GM23338 (cell line): ENCODE measurements around the gene TIMP3. TPM values are rescaled to one million over a fixed set of nuclear protein-coding genes. Genes with fewer than 3 reads are reported as not detected.

ENCODE experiments used
- ATAC-seq: fragments of 200-7000 bp; cut with Tn5 transposase; 3 replicates; pipeline ENCODE4 v1.9.1; 2020
- DNase-seq: peaks from one replicate; pipeline ENCODE4 v3.0.0-alpha.2; 2015; ENCODE audit warnings: low spot score
- H2AFZ ChIP-seq: fragments of 200-600 bp; sonication (generic); 2 replicates; pipeline ENCODE4 v1.8.0; 2016; ENCODE audit warnings: antibody characterized with exemption, mild to moderate bottlenecking, moderate library complexity
- H3F3A ChIP-seq: fragments of 200-600 bp; sonication (generic); replicated peaks from 2 replicates; pipeline ENCODE4 v1.8.0; 2017; ENCODE audit warnings: antibody characterized with exemption, mixed run types, low read depth
- H3K27ac ChIP-seq: fragments of 200-600 bp; sonication (generic); 2 replicates; pipeline ENCODE4 v1.6.1; 2016; ENCODE audit warnings: low read depth
- H3K27me3 ChIP-seq: fragments of 200-600 bp; sonication (generic); 2 replicates; pipeline ENCODE4 v1.8.0; 2016; ENCODE audit warnings: mild to moderate bottlenecking, mixed run types, moderate library complexity; ENCODE audit not compliant: insufficient read depth
- H3K36me3 ChIP-seq: fragments of 200-600 bp; sonication (generic); 2 replicates; pipeline ENCODE4 v1.8.0; 2016; ENCODE audit warnings: mild to moderate bottlenecking; ENCODE audit not compliant: insufficient read depth
- H3K4me1 ChIP-seq: fragments of 200-600 bp; sonication (generic); 2 replicates; pipeline ENCODE4 v1.8.0; 2016; ENCODE audit warnings: mild to moderate bottlenecking, moderate library complexity; ENCODE audit not compliant: insufficient read depth
- H3K4me2 ChIP-seq: fragments of 200-600 bp; sonication (generic); 2 replicates; pipeline ENCODE4 v1.7.1; 2017; ENCODE audit warnings: mixed run types
- H3K4me3 ChIP-seq: fragments of 200-600 bp; sonication (generic); 2 replicates; pipeline ENCODE4 v1.6.1; 2016; ENCODE audit warnings: mixed run types
- H3K79me2 ChIP-seq: fragments of 200-600 bp; sonication (generic); replicated peaks from 2 replicates; pipeline ENCODE4 v1.8.0; 2017; ENCODE audit warnings: mild to moderate bottlenecking; ENCODE audit not compliant: insufficient read depth
- H3K9me2 ChIP-seq: fragments of 200-600 bp; sonication (generic); 2 replicates; pipeline ENCODE4 v1.8.0; 2017; ENCODE audit not compliant: insufficient read depth
- H4K20me1 ChIP-seq: fragments of 200-600 bp; sonication (generic); replicated peaks from 2 replicates; pipeline ENCODE4 v1.8.0; 2017; ENCODE audit warnings: mild to moderate bottlenecking; ENCODE audit not compliant: insufficient read depth
- H3K27ac Mint-ChIP-seq: 2 replicates; pipeline ENCODE4 v1.8.0; 2020; ENCODE audit warnings: inconsistent platforms, mild to moderate bottlenecking, moderate library complexity, mixed read lengths
- H3K27me3 Mint-ChIP-seq: 3 replicates; pipeline ENCODE4 v1.8.0; 2022; ENCODE audit warnings: low read depth, mild to moderate bottlenecking, moderate library complexity, mixed read lengths, inconsistent platforms; ENCODE audit not compliant: insufficient read depth, poor library complexity
- H3K36me3 Mint-ChIP-seq: 3 replicates; pipeline ENCODE4 v1.8.0; 2021; ENCODE audit warnings: low read depth, mild to moderate bottlenecking, inconsistent platforms, moderate library complexity, mixed read lengths
- H3K4me1 Mint-ChIP-seq: 3 replicates; pipeline ENCODE4 v1.8.0; 2020; ENCODE audit warnings: mild to moderate bottlenecking, inconsistent platforms, mixed read lengths
- H3K4me3 Mint-ChIP-seq: 3 replicates; pipeline ENCODE4 v1.8.0; 2021; ENCODE audit warnings: moderate library complexity, mild to moderate bottlenecking, inconsistent platforms, mixed read lengths
- H3K9me3 Mint-ChIP-seq: 3 replicates; pipeline ENCODE4 v1.8.0; 2020; ENCODE audit warnings: moderate library complexity, mild to moderate bottlenecking, inconsistent platforms, mixed read lengths
- CREB1 ChIP-seq: fragments of 250-450 bp; sonication (Bioruptor Pico); IDR thresholded peaks from 2 replicates; pipeline ENCODE4 v1.5.0; 2020; ENCODE audit warnings: low read depth, mild to moderate bottlenecking, moderate library complexity
- EZH2 ChIP-seq: fragments of 200-600 bp; sonication (generic); IDR thresholded peaks from one replicate; pipeline ENCODE4 v1.8.0; 2017; ENCODE audit warnings: antibody characterized with exemption, mild to moderate bottlenecking, low read depth; ENCODE audit not compliant: unreplicated experiment
- EZH2phosphoT487 ChIP-seq: fragments of 200-600 bp; sonication (generic); IDR thresholded peaks from one replicate; pipeline ENCODE4 v1.8.1; 2018; ENCODE audit warnings: antibody characterized with exemption; ENCODE audit not compliant: unreplicated experiment
- JUNB ChIP-seq: IDR thresholded peaks from one replicate; pipeline ENCODE4 v1.6.1; 2016; ENCODE audit warnings: antibody characterized with exemption; ENCODE audit not compliant: unreplicated experiment
- NANOG ChIP-seq: IDR thresholded peaks from 2 replicates; pipeline ENCODE4 v1.6.1; 2016; ENCODE audit warnings: antibody characterized with exemption, borderline replicate concordance
- POLR2AphosphoS5 ChIP-seq: IDR thresholded peaks from 2 replicates; pipeline ENCODE4 v1.6.1; 2016; ENCODE audit warnings: antibody characterized with exemption, low read depth
- STAT1 ChIP-seq: IDR thresholded peaks from one replicate; pipeline ENCODE4 v1.6.1; 2016; ENCODE audit warnings: antibody characterized with exemption; ENCODE audit not compliant: unreplicated experiment
- ZNF114 ChIP-seq: fragments of 250-450 bp; sonication (Bioruptor Pico); IDR thresholded peaks from 2 replicates; pipeline ENCODE4 v1.5.0; 2020; ENCODE audit warnings: mild to moderate bottlenecking, moderate library complexity
- ZNF331 ChIP-seq: fragments of 250-450 bp; sonication (Bioruptor Pico); IDR thresholded peaks from 2 replicates; pipeline ENCODE4 v1.5.0; 2020; ENCODE audit warnings: low read depth, mild to moderate bottlenecking, moderate library complexity
- polyA plus RNA-seq: library from polyadenylated mRNA; unstranded; fragments of >200 nt; fragmentation: Nextera tagmentation; extraction: Ambion mirVana; gene quantifications from 2 replicates; pipeline ENCODE4 v1.2.1, GENCODE V29; 2016
- total RNA-seq: library from RNA; depleted of rRNA; stranded (reverse); fragments of >200 nt; shearing (Covaris generic); gene quantifications from 2 replicates; pipeline ENCODE4 v1.2.3, GENCODE V29; 2014
- TF ChIP-seq, protein P1 (sequence below), 2 experiments: fragments of 200-600 bp in 1 of 2; sonication (generic) in 1 of 2; conservative IDR thresholded peaks; 2 replicates each; pipeline versions ENCODE4 v1.5.1 to v1.6.1; 2016 to 2017; ENCODE audit warnings: antibody characterized with exemption in 2 of 2, low read depth in 2 of 2, mild to moderate bottlenecking in 2 of 2, moderate library complexity in 1 of 2
- TF ChIP-seq, protein P2 (sequence below): IDR thresholded peaks from one replicate; pipeline ENCODE4 v1.6.1; 2018; ENCODE audit warnings: antibody characterized with exemption; ENCODE audit not compliant: unreplicated experiment
- TF ChIP-seq, protein P3 (sequence below): fragments of 250-450 bp; sonication (Bioruptor Pico); IDR thresholded peaks from 2 replicates; pipeline ENCODE4 v1.5.0; 2020; ENCODE audit warnings: mild to moderate bottlenecking, moderate library complexity
- TF ChIP-seq, protein P4 (sequence below): IDR thresholded peaks from 2 replicates; pipeline ENCODE4 v1.6.1; 2016; ENCODE audit warnings: antibody characterized with exemption

TIMP3 gene
- total and polyA plus RNA-seq, 2 experiments from 2014 or later: 1.4 to 4.3 TPM

DNA sequence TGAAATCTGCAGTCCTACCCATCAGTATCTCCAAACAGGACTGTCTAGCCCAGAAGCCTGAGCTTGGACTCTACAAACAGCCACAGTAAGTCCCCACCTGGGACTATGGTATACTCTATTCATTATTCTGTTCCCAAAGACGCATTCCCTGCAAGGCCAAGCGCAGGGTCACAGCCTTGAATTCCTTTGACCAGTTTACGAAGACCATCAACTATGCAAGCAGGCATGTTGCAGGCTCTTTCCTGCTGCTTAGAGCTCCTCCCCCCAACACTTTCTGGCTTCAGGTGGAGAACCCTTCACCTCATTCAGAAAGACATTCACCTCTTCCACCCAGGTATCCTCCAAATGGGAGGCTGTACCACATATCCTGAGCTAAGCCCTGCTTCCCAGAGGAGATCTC lies 62.5 kb downstream of the TIMP3 start:
- no peak for TF ChIP-seq EZH2phosphoT487
- no peak for TF ChIP-seq NANOG
- TF ChIP-seq STAT1: no peak
- TF ChIP-seq, protein P1, sequence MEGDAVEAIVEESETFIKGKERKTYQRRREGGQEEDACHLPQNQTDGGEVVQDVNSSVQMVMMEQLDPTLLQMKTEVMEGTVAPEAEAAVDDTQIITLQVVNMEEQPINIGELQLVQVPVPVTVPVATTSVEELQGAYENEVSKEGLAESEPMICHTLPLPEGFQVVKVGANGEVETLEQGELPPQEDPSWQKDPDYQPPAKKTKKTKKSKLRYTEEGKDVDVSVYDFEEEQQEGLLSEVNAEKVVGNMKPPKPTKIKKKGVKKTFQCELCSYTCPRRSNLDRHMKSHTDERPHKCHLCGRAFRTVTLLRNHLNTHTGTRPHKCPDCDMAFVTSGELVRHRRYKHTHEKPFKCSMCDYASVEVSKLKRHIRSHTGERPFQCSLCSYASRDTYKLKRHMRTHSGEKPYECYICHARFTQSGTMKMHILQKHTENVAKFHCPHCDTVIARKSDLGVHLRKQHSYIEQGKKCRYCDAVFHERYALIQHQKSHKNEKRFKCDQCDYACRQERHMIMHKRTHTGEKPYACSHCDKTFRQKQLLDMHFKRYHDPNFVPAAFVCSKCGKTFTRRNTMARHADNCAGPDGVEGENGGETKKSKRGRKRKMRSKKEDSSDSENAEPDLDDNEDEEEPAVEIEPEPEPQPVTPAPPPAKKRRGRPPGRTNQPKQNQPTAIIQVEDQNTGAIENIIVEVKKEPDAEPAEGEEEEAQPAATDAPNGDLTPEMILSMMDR (conservative IDR thresholded peaks at IDR 0.05; ENCODE audit: low read depth in 2 of 2): no peak
- no peak for TF ChIP-seq JUNB
- TF ChIP-seq POLR2AphosphoS5: no peak
- TF ChIP-seq, protein P2, sequence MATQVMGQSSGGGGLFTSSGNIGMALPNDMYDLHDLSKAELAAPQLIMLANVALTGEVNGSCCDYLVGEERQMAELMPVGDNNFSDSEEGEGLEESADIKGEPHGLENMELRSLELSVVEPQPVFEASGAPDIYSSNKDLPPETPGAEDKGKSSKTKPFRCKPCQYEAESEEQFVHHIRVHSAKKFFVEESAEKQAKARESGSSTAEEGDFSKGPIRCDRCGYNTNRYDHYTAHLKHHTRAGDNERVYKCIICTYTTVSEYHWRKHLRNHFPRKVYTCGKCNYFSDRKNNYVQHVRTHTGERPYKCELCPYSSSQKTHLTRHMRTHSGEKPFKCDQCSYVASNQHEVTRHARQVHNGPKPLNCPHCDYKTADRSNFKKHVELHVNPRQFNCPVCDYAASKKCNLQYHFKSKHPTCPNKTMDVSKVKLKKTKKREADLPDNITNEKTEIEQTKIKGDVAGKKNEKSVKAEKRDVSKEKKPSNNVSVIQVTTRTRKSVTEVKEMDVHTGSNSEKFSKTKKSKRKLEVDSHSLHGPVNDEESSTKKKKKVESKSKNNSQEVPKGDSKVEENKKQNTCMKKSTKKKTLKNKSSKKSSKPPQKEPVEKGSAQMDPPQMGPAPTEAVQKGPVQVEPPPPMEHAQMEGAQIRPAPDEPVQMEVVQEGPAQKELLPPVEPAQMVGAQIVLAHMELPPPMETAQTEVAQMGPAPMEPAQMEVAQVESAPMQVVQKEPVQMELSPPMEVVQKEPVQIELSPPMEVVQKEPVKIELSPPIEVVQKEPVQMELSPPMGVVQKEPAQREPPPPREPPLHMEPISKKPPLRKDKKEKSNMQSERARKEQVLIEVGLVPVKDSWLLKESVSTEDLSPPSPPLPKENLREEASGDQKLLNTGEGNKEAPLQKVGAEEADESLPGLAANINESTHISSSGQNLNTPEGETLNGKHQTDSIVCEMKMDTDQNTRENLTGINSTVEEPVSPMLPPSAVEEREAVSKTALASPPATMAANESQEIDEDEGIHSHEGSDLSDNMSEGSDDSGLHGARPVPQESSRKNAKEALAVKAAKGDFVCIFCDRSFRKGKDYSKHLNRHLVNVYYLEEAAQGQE: no peak
- no peak for TF ChIP-seq ZNF331 (CRISPR knock-in tag)
- TF ChIP-seq, protein P3, sequence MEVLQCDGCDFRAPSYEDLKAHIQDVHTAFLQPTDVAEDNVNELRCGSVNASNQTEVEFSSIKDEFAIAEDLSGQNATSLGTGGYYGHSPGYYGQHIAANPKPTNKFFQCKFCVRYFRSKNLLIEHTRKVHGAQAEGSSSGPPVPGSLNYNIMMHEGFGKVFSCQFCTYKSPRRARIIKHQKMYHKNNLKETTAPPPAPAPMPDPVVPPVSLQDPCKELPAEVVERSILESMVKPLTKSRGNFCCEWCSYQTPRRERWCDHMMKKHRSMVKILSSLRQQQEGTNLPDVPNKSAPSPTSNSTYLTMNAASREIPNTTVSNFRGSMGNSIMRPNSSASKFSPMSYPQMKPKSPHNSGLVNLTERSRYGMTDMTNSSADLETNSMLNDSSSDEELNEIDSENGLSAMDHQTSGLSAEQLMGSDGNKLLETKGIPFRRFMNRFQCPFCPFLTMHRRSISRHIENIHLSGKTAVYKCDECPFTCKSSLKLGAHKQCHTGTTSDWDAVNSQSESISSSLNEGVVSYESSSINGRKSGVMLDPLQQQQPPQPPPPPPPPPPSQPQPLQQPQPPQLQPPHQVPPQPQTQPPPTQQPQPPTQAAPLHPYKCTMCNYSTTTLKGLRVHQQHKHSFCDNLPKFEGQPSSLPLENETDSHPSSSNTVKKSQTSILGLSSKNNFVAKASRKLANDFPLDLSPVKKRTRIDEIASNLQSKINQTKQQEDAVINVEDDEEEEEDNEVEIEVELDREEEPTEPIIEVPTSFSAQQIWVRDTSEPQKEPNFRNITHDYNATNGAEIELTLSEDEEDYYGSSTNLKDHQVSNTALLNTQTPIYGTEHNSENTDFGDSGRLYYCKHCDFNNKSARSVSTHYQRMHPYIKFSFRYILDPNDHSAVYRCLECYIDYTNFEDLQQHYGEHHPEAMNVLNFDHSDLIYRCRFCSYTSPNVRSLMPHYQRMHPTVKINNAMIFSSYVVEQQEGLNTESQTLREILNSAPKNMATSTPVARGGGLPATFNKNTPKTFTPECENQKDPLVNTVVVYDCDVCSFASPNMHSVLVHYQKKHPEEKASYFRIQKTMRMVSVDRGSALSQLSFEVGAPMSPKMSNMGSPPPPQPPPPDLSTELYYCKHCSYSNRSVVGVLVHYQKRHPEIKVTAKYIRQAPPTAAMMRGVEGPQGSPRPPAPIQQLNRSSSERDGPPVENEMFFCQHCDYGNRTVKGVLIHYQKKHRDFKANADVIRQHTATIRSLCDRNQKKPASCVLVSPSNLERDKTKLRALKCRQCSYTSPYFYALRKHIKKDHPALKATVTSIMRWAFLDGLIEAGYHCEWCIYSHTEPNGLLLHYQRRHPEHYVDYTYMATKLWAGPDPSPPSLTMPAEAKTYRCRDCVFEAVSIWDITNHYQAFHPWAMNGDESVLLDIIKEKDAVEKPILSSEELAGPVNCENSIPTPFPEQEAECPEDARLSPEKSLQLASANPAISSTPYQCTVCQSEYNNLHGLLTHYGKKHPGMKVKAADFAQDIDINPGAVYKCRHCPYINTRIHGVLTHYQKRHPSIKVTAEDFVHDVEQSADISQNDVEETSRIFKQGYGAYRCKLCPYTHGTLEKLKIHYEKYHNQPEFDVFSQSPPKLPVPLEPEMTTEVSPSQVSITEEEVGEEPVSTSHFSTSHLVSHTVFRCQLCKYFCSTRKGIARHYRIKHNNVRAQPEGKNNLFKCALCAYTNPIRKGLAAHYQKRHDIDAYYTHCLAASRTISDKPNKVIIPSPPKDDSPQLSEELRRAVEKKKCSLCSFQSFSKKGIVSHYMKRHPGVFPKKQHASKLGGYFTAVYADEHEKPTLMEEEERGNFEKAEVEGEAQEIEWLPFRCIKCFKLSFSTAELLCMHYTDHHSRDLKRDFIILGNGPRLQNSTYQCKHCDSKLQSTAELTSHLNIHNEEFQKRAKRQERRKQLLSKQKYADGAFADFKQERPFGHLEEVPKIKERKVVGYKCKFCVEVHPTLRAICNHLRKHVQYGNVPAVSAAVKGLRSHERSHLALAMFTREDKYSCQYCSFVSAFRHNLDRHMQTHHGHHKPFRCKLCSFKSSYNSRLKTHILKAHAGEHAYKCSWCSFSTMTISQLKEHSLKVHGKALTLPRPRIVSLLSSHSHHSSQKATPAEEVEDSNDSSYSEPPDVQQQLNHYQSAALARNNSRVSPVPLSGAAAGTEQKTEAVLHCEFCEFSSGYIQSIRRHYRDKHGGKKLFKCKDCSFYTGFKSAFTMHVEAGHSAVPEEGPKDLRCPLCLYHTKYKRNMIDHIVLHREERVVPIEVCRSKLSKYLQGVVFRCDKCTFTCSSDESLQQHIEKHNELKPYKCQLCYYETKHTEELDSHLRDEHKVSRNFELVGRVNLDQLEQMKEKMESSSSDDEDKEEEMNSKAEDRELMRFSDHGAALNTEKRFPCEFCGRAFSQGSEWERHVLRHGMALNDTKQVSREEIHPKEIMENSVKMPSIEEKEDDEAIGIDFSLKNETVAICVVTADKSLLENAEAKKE: no peak
- TF ChIP-seq, protein P4, sequence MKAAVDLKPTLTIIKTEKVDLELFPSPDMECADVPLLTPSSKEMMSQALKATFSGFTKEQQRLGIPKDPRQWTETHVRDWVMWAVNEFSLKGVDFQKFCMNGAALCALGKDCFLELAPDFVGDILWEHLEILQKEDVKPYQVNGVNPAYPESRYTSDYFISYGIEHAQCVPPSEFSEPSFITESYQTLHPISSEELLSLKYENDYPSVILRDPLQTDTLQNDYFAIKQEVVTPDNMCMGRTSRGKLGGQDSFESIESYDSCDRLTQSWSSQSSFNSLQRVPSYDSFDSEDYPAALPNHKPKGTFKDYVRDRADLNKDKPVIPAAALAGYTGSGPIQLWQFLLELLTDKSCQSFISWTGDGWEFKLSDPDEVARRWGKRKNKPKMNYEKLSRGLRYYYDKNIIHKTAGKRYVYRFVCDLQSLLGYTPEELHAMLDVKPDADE: no peak
- no peak for TF ChIP-seq ZNF114 (CRISPR knock-in tag)
- no peak for TF ChIP-seq EZH2
- no peak for TF ChIP-seq CREB1 (CRISPR knock-in tag)
- peaks cover 7% of the 10 kb centered on the region; the same call in 1 of the 2 replicates for H4K20me1 ChIP-seq
- Mint-ChIP-seq H3K27ac (no peak overlapping the region), H3K36me3 (peaks cover 18% of the 10 kb centered on the region; the same call in 1 of the 3 replicates), H3K9me3 (no peaks in the 10 kb centered on the region), H3K4me3 (no peak overlapping the region), H3K4me1 (peaks cover 3% of the 10 kb centered on the region; the same call in 1 of the 3 replicates), H3K27me3 (no peaks in the 10 kb centered on the region)
- H3K4me1 ChIP-seq: no peaks in the 10 kb centered on the region
- H3K4me3 ChIP-seq: no peak overlapping the region
- DNase-seq (no peak), ATAC-seq (no peak)
- H2AFZ ChIP-seq: no peak overlapping the region
- H3K4me2 ChIP-seq: no peak overlapping the region
- no peaks in the 10 kb centered on the region for H3K79me2 ChIP-seq
- H3K36me3 ChIP-seq: peaks cover 13% of the 10 kb centered on the region
- H3F3A ChIP-seq: no peaks in the 10 kb centered on the region
- no peaks in the 10 kb centered on the region for H3K27me3 ChIP-seq
- H3K27ac ChIP-seq: no peak overlapping the region
- no peaks in the 10 kb centered on the region for H3K9me2 ChIP-seq
